MG63 (cell line): ENCODE measurements around the gene CABLES1. TPM values are rescaled to one million over a fixed set of nuclear protein-coding genes. Genes with fewer than 3 reads are reported as not detected.
A peak's percentile ranks its signal among the peaks of the same experiment; 100 is the strongest.

Experiments used
- DNase-seq: peaks from one replicate; pipeline ENCODE4 v3.0.0-alpha.2; 2020
- H3K27me3 ChIP-seq: fragments of 250-450 bp; sonication (Bioruptor Pico); 2 replicates; pipeline ENCODE4 v1.5.1; 2020; ENCODE audit warnings: mild to moderate bottlenecking, moderate library complexity
- H3K36me3 ChIP-seq: fragments of 250-450 bp; sonication (Bioruptor Pico); 2 replicates; pipeline ENCODE4 v1.5.1; 2020; ENCODE audit warnings: mild to moderate bottlenecking, moderate library complexity
- H3K4me3 ChIP-seq: fragments of 250-450 bp; sonication (Bioruptor Pico); 2 replicates; pipeline ENCODE4 v1.5.1; 2020; ENCODE audit warnings: mild to moderate bottlenecking, moderate library complexity
- H3K9me3 ChIP-seq: fragments of 250-450 bp; sonication (Bioruptor Pico); 2 replicates; pipeline ENCODE4 v1.5.1; 2020; ENCODE audit warnings: mild to moderate bottlenecking, moderate library complexity
- total RNA-seq: library from RNA; depleted of rRNA; stranded (reverse); fragments of >200 nt; shearing (Covaris generic); gene quantifications from 2 replicates; pipeline ENCODE4 v1.2.3, GENCODE V29; 2014; ENCODE audit warnings: low replicate concordance

CABLES1 gene
- total RNA-seq, 1 experiment from 2014 or later: 1.3 TPM

DNA sequence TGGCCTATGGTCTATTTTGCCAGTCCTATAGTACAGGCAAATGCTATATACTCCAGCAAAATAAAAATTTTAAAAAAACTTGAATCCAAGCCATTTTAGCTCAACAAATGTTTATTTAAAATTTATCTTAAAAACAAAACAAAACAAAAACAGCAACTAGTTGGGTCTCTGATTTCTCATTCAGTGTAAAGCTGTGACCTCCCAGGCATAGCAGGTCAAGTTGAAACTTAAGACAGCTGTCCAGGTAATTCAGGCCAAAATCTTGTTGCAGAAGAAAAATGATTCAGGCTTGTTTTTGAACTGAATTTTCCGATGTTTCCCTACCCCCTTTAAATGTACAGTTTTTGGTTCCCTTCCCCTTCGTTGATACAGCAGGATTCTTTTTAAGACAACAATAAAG lies 58.5 kb downstream of the CABLES1 start:
- Histone ChIP-seq H3K27me3 (no peaks in the 10 kb centered on the region), H3K36me3 (peaks cover 3% of the 10 kb centered on the region), H3K4me3 (no peak overlapping the region), H3K9me3 (no peaks in the 10 kb centered on the region)
- no peak for DNase-seq

DNA sequence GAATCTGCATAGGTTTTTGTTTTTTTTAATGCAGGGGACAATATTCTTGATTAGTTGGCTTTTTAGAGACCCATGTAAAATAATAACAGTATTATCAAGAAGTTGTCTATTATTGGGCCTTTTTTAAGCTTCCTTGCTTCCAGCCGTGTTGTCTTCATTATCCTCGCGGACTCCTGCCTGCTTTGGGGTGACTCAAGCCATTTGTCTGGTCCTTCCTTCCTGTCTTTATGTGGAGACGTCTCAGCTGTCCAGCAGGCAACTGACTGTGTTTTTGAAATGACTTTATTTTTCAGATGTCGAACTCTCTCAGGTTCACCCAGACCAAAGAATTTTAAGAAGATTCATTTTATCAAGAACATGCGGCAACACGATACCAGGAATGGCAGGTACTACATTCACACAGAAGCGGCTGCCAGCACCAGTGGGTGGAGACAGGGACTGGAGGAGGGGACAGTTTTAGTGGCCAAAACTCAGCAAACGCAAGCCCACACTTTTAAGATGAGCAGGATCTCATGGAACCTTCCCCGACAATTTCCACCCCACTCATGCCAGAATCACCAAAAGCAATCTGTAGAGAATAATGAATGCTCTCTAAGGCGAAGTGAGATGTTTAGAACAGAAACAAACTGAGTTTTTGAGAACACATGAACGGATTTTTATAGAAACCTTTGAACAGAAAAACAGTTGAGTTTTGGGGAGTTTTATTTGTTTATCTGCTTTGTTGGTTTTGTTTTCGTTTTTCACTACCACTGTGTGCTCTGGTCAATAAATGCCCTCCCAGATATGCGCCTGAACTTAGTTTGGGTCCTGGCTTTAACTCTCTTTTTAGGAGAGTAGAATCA lies 59.1 kb downstream of the CABLES1 start:
- H3K4me3 ChIP-seq: no peak overlapping the region
- peaks cover 3% of the 10 kb centered on the region for H3K36me3 ChIP-seq
- no peak for DNase-seq
- H3K27me3 ChIP-seq: no peaks in the 10 kb centered on the region
- H3K9me3 ChIP-seq: no peaks in the 10 kb centered on the region

- H3K4me3 ChIP-seq: no peak overlapping the region
- no peak for DNase-seq
- H3K9me3 ChIP-seq: no peaks in the 10 kb centered on the region
- peaks cover 3% of the 10 kb centered on the region for H3K36me3 ChIP-seq
- no peaks in the 10 kb centered on the region for H3K27me3 ChIP-seq
Measured at GRCh38 chr18:23194997-23195957, 60.0 kb downstream of the CABLES1 start.

DNA sequence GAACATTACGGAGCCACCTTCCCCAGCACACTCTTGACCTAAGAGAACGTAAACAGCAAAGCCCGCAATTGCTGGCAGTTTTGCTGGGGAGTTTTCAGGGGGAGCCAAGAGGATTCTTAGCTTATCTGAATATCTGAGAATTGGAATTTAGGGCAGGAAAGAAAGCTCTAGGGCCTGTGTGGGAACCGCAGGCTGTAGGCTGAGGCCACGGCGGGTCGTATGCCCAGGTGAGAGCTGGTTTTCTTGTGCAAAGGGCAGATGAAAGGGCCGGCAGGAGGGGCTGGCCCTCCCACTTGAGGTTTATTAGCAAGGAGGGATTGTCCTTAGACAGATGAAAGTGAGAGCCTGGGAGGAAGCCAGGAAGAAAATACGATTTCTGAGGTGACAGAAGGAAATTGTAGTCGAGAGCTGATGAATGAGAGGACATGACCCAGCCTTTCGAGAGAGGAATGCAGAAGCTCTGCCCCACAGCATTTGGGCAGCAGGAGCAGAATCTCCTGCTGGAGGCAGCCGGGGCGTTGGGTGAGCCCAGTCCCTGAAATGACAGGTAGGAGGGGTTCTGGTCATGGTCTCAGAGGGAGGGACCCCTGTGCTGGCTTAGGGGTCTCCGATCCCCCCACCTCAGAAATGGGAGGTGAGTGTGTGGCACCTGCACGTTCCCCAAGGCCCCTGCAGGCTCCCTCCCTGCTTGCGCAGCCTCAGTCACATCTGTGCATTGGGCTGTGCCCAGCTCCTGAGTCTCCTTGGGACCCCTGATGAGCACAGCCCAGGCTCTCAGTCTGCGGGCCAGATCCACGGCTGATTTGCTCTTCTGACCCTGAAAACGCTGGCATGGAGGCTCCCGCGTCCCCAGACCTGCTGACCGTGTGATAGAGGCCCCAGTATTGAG lies 61.1 kb downstream of the CABLES1 start:
- Histone ChIP-seq H3K4me3 (no peak overlapping the region), H3K9me3 (no peaks in the 10 kb centered on the region), H3K36me3 (peaks cover 3% of the 10 kb centered on the region), H3K27me3 (no peaks in the 10 kb centered on the region)
- no peak for DNase-seq

- Histone ChIP-seq H3K9me3 (no peaks in the 10 kb centered on the region), H3K27me3 (no peaks in the 10 kb centered on the region), H3K36me3 (peaks cover 3% of the 10 kb centered on the region), H3K4me3 (no peak overlapping the region)
- DNase-seq: no peak
Measured at GRCh38 chr18:23198217-23198845, 63.0 kb downstream of the CABLES1 start.

GRCh38 chr18:23200756-23201155 lies 65.5 kb downstream of the CABLES1 start:
- Histone ChIP-seq H3K27me3 (no peaks in the 10 kb centered on the region), H3K36me3 (no peaks in the 10 kb centered on the region; the same call in none of the 2 replicates), H3K4me3 (no peak overlapping the region), H3K9me3 (no peaks in the 10 kb centered on the region)
- DNase-seq: no peak

GRCh38 chr18:23201741-23202140 lies 66.5 kb downstream of the CABLES1 start:
- Histone ChIP-seq H3K9me3 (no peaks in the 10 kb centered on the region), H3K4me3 (no peak overlapping the region), H3K36me3 (no peaks in the 10 kb centered on the region; the same call in none of the 2 replicates), H3K27me3 (no peaks in the 10 kb centered on the region)
- DNase-seq: no peak

GRCh38 chr18:23203891-23204432 lies 68.7 kb downstream of the CABLES1 start:
- Histone ChIP-seq H3K36me3 (no peaks in the 10 kb centered on the region; the same call in 1 of the 2 replicates), H3K9me3 (no peaks in the 10 kb centered on the region), H3K27me3 (no peaks in the 10 kb centered on the region), H3K4me3 (no peak overlapping the region)
- DNase-seq: no peak

GRCh38 chr18:23204589-23205235 lies 69.4 kb downstream of the CABLES1 start:
- Histone ChIP-seq H3K4me3 (no peak overlapping the region), H3K9me3 (no peaks in the 10 kb centered on the region), H3K36me3 (no peaks in the 10 kb centered on the region; the same call in 1 of the 2 replicates), H3K27me3 (no peaks in the 10 kb centered on the region)
- DNase-seq: no peak

- Histone ChIP-seq H3K9me3 (no peaks in the 10 kb centered on the region), H3K4me3 (no peak overlapping the region), H3K36me3 (no peaks in the 10 kb centered on the region; the same call in 1 of the 2 replicates), H3K27me3 (no peaks in the 10 kb centered on the region)
- no peak for DNase-seq
Measured at GRCh38 chr18:23205980-23206379, 70.7 kb downstream of the CABLES1 start.

DNA sequence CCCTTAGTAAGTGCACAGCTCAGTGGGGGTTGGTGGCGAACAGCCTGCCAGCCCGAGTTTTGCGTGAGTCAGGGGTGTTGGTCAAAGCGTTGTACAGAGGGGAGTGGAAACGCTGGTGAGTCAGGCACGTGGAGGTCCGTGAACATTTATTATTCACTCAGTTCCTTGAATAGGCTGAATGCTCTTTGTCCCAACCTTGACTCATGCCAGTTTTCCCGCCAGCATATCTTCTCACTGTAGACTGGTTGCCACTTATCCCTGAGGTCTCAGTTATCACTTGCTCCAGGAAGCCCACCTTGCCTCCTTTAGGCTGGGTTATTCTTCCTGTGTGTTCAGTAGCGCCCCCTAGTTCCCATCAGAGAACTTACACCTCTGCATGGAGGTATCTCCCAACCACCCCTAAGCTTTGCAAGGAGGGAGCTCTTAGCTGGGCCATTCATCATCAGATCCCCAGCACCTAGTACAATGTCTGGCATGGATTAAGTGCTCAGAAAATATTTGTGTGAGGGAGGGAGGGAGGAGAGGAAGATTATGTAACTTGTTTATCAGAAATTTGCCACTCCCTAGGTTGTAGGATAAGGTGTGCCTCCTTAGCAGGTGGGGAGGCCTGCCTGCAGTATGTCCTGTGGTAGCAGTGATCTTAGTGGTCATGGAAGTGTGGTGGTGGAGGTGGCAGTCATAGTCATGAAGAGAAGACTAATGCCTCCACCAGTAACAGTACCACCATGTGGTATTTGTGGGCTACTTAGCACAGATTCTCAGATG lies 72.1 kb downstream of the CABLES1 start:
- no peaks in the 10 kb centered on the region for H3K27me3 ChIP-seq
- no peak overlapping the region for H3K4me3 ChIP-seq
- peak; percentile 5 for DNase-seq
- H3K9me3 ChIP-seq: no peaks in the 10 kb centered on the region
- H3K36me3 ChIP-seq: no peaks in the 10 kb centered on the region; the same call in 1 of the 2 replicates

- H3K9me3 ChIP-seq: no peaks in the 10 kb centered on the region
- no peaks in the 10 kb centered on the region for H3K27me3 ChIP-seq
- DNase-seq: no peak
- H3K4me3 ChIP-seq: no peak overlapping the region
- H3K36me3 ChIP-seq: no peaks in the 10 kb centered on the region; the same call in 1 of the 2 replicates
Measured at GRCh38 chr18:23207994-23208393, 72.7 kb downstream of the CABLES1 start.

DNA sequence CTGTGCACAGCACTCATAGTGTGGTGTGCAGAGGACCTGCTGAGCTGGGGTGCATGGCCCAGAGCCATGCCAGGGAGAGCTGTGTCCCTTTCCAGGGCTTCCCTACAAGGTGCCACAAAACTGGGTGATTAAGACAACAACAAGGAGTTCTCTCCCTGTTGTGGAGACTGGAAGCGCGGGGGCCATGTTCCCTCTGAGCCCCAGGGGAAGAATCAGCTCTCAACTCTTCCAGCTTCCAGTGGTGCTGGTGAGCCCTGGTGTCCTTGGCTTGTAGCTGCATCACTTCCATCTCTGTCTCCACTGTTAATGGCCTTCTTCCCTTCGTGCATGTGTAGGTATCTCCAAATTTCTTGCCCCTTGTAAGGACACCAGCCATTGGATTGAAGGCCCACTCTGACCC lies 73.3 kb downstream of the CABLES1 start:
- no peaks in the 10 kb centered on the region; the same call in 1 of the 2 replicates for H3K36me3 ChIP-seq
- no peaks in the 10 kb centered on the region for H3K9me3 ChIP-seq

DNA sequence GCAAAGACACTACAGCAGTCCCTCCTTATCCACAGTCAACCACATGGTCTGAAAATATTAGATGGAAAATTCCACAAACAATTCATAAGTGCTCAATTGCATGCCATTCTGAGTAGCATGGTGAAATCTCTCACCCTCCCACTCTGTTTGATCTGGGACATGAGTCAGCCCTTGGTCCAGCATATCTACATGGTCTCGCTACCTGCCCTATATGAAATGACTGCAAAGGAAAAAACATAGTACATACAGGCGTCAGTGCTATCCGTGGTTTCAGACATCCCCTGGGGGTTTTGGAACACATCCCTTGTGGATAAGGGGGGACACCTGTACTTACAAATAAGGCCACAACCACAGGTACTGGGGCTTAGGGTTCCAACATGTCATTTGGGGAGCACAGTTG lies 73.7 kb downstream of the CABLES1 start:
- H3K36me3 ChIP-seq: no peaks in the 10 kb centered on the region; the same call in 1 of the 2 replicates
- H3K27me3 ChIP-seq: no peaks in the 10 kb centered on the region
- no peaks in the 10 kb centered on the region for H3K9me3 ChIP-seq
- DNase-seq: no peak
- H3K4me3 ChIP-seq: no peak overlapping the region

More for the DNA sequence above, 73.3 kb downstream of the CABLES1 start:
- Histone ChIP-seq H3K27me3 (no peaks in the 10 kb centered on the region), H3K4me3 (no peak overlapping the region)
- DNase-seq: no peak
